Endometrial microvascular endothelial cells (primary cell): ENCODE measurements around the gene NOL3. TPM values are rescaled to one million over a fixed set of nuclear protein-coding genes. Genes with fewer than 3 reads are reported as not detected.

Experiments
- in situ Hi-C: cut with HindIII; loops from 2 replicates; pipeline ENCODE4 v1.10.0; 2017; ENCODE audit warnings: low sequenced_read_pairs, low pct_unique_long_range_greater_than_20kb; ENCODE audit errors: inconsistent ontology term
- total RNA-seq: library from RNA; depleted of rRNA; stranded (reverse); fragments of >200 nt; gene quantifications from one replicate; pipeline ENCODE4 v1.2.3, GENCODE V29; 2015; ENCODE audit errors: inconsistent ontology term

The NOL3 gene
- total RNA-seq, 1 donor from 2014 or later = 37.5 TPM

- in situ Hi-C loops = no loop called here
Measured at GRCh38 chr16:67213197-67214019, 43.1 kb downstream of the NOL3 start.

GRCh38 chr16:67215706-67216105, 45.4 kb downstream of the NOL3 start:
- in situ Hi-C loops = no loop called here

- in situ Hi-C loops = no loop called here
Measured at GRCh38 chr16:67216612-67217490, 46.5 kb downstream of the NOL3 start.

- in situ Hi-C loops = no loop called here
Measured at GRCh38 chr16:67223992-67224391, 53.7 kb downstream of the NOL3 start.

Other genes starting within 250 kb of the NOL3 start
- gene RRAD, start 245.0 kb upstream of the NOL3 start, total RNA-seq = 0.46 TPM
- gene CIAO2B, start 236.1 kb upstream of the NOL3 start, total RNA-seq = 69.0 TPM
- 43.9 TPM for gene CES2, start 235.0 kb upstream of the NOL3 start, total RNA-seq
- not detected for gene CES3, start 209.3 kb upstream of the NOL3 start, total RNA-seq
- under 0.01 TPM for gene CES4A, start 181.9 kb upstream of the NOL3 start, total RNA-seq
- 78.1 TPM for gene CBFB, start 141.4 kb upstream of the NOL3 start, total RNA-seq
- gene PHAF1, start 60.6 kb upstream of the NOL3 start, total RNA-seq = 21.8 TPM
- 4.7 TPM for gene B3GNT9, start 19.5 kb upstream of the NOL3 start, total RNA-seq
- gene TRADD, start 10.6 kb upstream of the NOL3 start, total RNA-seq = 33.0 TPM
- gene FBXL8, start 10.6 kb upstream of the NOL3 start, total RNA-seq = 13.6 TPM
- gene HSF4, start 5.8 kb upstream of the NOL3 start, total RNA-seq = not detected
- gene MATCAP1, start 13.4 kb downstream of the NOL3 start, total RNA-seq = 5.6 TPM
- gene EXOC3L1, start 19.6 kb downstream of the NOL3 start, total RNA-seq = 6.9 TPM
- gene E2F4, start 21.6 kb downstream of the NOL3 start, total RNA-seq = 163 TPM
- 0.37 TPM for gene ELMO3, start 28.6 kb downstream of the NOL3 start, total RNA-seq
- 41.0 TPM for gene TMEM208, start 56.6 kb downstream of the NOL3 start, total RNA-seq
- 57.5 TPM for gene FHOD1, start 76.9 kb downstream of the NOL3 start, total RNA-seq
- gene SLC9A5, start 78.4 kb downstream of the NOL3 start, total RNA-seq = 1.7 TPM
- gene PLEKHG4, start 109.0 kb downstream of the NOL3 start, total RNA-seq = 69.4 TPM
- under 0.01 TPM for gene KCTD19, start 156.2 kb downstream of the NOL3 start, total RNA-seq
- gene LRRC36, start 156.3 kb downstream of the NOL3 start, total RNA-seq = 0.56 TPM
- 1.4 TPM for gene TPPP3, start 223.0 kb downstream of the NOL3 start, total RNA-seq
- 5.0 TPM for gene ZDHHC1, start 245.9 kb downstream of the NOL3 start, total RNA-seq